ENCODE results near the gene AHNAK2.
"Not testable (repeated sequence)": the region's sequence is repeated elsewhere in the genome, so short reads cannot be mapped to it uniquely, and the experiment has no call there.

The AHNAK2 gene

DNA sequence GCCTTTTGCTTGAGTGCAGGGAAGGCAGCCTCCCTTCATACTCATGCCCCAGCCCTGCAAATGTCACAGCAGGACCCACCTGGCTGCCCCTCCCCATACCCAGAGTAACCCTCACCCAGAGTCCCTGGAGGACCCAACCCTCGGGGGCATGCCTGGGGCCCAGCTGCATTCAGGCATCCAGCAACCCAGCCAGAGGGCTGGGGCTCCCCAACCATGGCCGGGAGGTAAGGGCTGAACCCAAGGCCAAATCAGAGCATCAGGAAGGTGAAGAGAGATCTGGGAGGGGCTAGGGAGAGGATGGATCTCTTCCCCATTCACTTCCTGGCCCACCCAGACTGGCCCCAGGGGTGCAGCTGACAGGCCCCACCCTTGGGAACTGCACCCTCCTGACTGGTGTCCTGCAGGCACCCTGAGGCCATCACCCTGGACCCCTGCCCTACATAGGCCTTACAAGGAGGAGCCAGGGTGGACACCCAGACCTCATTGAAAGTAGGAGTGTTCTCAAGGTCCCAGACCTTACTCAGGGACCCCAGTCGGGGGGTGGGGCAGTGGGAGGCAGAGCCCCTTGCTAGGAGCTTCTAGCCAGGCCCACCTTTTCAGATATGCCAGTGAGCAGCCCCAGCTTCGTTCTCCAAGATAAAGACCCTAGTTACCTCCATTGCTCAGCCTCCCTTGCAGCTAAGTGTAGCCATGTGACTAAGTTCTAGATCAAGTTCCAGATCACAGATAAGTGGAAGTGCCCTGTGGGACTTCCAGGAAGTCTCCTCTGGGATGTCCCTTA, 54.3 kb downstream of the AHNAK2 start:
- no peak for ATAC-seq
- no peak for TF ChIP-seq ZFP3 (CRISPR knock-in tag; IDR thresholded peaks at IDR 0.05)
- TF ChIP-seq ZNF70 (CRISPR knock-in tag; IDR thresholded peaks at IDR 0.05): no peak
- TF ChIP-seq, protein P1, sequence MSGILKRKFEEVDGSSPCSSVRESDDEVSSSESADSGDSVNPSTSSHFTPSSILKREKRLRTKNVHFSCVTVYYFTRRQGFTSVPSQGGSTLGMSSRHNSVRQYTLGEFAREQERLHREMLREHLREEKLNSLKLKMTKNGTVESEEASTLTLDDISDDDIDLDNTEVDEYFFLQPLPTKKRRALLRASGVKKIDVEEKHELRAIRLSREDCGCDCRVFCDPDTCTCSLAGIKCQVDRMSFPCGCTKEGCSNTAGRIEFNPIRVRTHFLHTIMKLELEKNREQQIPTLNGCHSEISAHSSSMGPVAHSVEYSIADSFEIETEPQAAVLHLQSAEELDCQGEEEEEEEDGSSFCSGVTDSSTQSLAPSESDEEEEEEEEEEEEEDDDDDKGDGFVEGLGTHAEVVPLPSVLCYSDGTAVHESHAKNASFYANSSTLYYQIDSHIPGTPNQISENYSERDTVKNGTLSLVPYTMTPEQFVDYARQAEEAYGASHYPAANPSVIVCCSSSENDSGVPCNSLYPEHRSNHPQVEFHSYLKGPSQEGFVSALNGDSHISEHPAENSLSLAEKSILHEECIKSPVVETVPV (CRISPR knock-in tag; IDR thresholded peaks at IDR 0.05): no peak
- no peak for TF ChIP-seq ZNF565 (CRISPR knock-in tag; conservative IDR thresholded peaks at IDR 0.05; ENCODE audit: low read depth)
- TF ChIP-seq TOX (CRISPR knock-in tag; IDR thresholded peaks at IDR 0.05; ENCODE audit: borderline replicate concordance): no peak
- TF ChIP-seq ESRRG (CRISPR knock-in tag; IDR thresholded peaks at IDR 0.05): no peak

DNA sequence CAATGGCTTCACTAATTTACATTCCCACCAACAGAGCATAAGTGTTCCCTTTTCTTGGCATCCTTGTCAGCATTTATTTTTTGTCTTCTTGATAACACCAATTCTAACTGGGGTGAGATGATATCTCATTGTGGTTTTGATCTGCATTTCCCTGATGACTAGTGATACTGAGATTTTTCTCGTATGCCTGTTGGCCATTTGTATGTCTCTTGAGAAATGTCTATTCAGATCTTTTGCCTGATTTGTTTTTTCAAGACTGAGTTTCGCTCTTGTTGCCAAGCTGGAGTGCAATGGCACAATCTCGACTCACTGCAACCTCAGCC, 58.2 kb downstream of the AHNAK2 start:
- ATAC-seq: no peak
- TF ChIP-seq GLIS3 (CRISPR knock-in tag; IDR thresholded peaks at IDR 0.05): no peak
- TF ChIP-seq ZC3H10 (CRISPR knock-in tag; IDR thresholded peaks at IDR 0.05): no peak
- TF ChIP-seq, protein P2, sequence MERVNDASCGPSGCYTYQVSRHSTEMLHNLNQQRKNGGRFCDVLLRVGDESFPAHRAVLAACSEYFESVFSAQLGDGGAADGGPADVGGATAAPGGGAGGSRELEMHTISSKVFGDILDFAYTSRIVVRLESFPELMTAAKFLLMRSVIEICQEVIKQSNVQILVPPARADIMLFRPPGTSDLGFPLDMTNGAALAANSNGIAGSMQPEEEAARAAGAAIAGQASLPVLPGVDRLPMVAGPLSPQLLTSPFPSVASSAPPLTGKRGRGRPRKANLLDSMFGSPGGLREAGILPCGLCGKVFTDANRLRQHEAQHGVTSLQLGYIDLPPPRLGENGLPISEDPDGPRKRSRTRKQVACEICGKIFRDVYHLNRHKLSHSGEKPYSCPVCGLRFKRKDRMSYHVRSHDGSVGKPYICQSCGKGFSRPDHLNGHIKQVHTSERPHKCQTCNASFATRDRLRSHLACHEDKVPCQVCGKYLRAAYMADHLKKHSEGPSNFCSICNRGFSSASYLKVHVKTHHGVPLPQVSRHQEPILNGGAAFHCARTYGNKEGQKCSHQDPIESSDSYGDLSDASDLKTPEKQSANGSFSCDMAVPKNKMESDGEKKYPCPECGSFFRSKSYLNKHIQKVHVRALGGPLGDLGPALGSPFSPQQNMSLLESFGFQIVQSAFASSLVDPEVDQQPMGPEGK (CRISPR knock-in tag; IDR thresholded peaks at IDR 0.05; ENCODE audit: borderline replicate concordance): no peak
- TF ChIP-seq, protein P3, sequence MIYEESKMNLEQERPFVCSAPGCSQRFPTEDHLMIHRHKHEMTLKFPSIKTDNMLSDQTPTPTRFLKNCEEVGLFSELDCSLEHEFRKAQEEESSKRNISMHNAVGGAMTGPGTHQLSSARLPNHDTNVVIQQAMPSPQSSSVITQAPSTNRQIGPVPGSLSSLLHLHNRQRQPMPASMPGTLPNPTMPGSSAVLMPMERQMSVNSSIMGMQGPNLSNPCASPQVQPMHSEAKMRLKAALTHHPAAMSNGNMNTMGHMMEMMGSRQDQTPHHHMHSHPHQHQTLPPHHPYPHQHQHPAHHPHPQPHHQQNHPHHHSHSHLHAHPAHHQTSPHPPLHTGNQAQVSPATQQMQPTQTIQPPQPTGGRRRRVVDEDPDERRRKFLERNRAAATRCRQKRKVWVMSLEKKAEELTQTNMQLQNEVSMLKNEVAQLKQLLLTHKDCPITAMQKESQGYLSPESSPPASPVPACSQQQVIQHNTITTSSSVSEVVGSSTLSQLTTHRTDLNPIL (CRISPR knock-in tag; IDR thresholded peaks at IDR 0.05; ENCODE audit: low read depth): no peak
- TF ChIP-seq PPARA (CRISPR knock-in tag; IDR thresholded peaks at IDR 0.05; ENCODE audit: borderline replicate concordance): no peak
- TF ChIP-seq ZFP30 (CRISPR knock-in tag; IDR thresholded peaks at IDR 0.05): no peak
- no peak for TF ChIP-seq ZNF565 (CRISPR knock-in tag; conservative IDR thresholded peaks at IDR 0.05; ENCODE audit: low read depth)
- no peak for TF ChIP-seq TOX (CRISPR knock-in tag; IDR thresholded peaks at IDR 0.05; ENCODE audit: borderline replicate concordance)
- TF ChIP-seq ZNF8 (CRISPR knock-in tag; IDR thresholded peaks at IDR 0.05): no peak
- TF ChIP-seq ESRRG (CRISPR knock-in tag; IDR thresholded peaks at IDR 0.05): no peak
- TF ChIP-seq, protein P4, sequence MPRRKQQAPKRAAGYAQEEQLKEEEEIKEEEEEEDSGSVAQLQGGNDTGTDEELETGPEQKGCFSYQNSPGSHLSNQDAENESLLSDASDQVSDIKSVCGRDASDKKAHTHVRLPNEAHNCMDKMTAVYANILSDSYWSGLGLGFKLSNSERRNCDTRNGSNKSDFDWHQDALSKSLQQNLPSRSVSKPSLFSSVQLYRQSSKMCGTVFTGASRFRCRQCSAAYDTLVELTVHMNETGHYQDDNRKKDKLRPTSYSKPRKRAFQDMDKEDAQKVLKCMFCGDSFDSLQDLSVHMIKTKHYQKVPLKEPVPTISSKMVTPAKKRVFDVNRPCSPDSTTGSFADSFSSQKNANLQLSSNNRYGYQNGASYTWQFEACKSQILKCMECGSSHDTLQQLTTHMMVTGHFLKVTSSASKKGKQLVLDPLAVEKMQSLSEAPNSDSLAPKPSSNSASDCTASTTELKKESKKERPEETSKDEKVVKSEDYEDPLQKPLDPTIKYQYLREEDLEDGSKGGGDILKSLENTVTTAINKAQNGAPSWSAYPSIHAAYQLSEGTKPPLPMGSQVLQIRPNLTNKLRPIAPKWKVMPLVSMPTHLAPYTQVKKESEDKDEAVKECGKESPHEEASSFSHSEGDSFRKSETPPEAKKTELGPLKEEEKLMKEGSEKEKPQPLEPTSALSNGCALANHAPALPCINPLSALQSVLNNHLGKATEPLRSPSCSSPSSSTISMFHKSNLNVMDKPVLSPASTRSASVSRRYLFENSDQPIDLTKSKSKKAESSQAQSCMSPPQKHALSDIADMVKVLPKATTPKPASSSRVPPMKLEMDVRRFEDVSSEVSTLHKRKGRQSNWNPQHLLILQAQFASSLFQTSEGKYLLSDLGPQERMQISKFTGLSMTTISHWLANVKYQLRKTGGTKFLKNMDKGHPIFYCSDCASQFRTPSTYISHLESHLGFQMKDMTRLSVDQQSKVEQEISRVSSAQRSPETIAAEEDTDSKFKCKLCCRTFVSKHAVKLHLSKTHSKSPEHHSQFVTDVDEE (CRISPR knock-in tag; IDR thresholded peaks at IDR 0.05): no peak
- TF ChIP-seq TCF4 (CRISPR knock-in tag; IDR thresholded peaks at IDR 0.05; ENCODE audit: borderline replicate concordance): no peak
- no peak for TF ChIP-seq ZNF70 (CRISPR knock-in tag; IDR thresholded peaks at IDR 0.05)
- TF ChIP-seq, protein P1 (CRISPR knock-in tag; IDR thresholded peaks at IDR 0.05): no peak

DNA sequence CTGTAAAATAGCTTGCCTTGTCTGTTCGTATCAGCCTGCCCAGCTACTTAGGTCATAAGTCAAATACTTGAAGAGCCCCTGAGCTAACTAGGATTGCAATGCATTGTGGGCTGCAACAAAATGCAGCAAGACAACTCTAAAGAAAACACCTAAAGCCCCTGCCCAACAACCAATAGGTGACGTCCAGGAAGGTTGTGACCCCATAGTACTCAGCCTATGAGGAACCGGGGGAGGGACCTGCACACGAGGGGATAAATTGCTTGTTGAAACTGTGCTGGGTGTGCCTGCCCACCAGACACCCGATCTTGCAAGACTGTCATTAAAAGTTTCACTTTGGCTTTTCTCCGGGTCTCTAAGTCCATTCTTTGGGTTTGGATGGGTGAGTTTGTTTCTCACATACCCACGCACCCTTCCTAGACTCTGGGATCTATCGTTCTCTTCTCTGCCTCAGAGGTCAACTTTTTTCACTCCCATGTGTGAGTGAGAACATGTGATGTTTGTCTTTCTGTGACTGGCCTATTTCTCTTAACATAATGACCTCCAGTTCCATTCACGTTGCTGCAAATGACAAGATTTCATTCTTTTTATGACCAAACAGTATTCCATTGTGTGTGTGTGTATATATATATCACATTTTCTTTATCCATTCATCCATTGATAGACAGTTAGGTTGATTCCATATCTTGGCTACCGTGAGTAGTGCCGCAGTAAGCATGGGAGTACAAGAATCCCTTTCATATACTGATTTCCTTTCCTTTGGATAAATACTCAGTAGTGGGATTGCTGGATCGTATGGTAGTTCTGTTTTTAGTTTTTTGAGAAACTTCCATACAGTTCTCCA, 58.8 kb downstream of the AHNAK2 start:
- not testable (repeated sequence) for ATAC-seq

DNA sequence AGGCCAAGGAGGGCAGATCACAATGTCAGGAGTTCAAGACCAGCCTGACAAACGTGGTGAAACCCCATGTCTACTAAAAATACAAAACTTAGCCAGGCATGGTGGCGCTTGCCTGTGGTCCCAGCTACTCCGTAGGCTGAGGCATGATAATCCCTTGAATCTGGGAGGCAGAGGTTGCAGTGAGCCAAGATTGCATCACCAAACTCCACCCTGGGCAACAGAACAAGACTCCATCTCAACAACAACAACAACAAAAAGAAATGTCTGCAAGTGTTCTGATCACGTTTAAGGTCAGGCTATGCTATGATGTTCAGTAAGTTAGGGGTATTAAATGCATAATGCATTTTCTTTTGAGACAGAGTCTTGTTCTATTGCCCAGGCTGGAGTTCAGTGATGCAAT, 60.2 kb downstream of the AHNAK2 start:
- TF ChIP-seq RARB (CRISPR knock-in tag; IDR thresholded peaks at IDR 0.05): no peak
- ATAC-seq: no peak

Measured in SK-N-SH treated with all-trans-retinoic acid at 6 μM for 48 hours (cell line).